Small intestine (tissue), 7 donors: ENCODE data around the gene WDFY2. TPM values are rescaled to one million over a fixed set of nuclear protein-coding genes. Genes with fewer than 3 reads are reported as not detected.
A peak's percentile ranks its signal among the peaks of the same experiment; 100 is the strongest.

Experiments used
- DNase-seq, 2 donors: peaks; one replicate each; pipeline versions ENCODE4 v3.0.0 to v3.0.0-alpha.2; 2013
- FAIRE-seq: peaks from 2 replicates; lab custom pipeline; 2012; peaks lifted over from hg19 to GRCh38; lab: Jason Lieb, UNC
- H3K27ac ChIP-seq, 3 donors: one replicate each; pipeline ENCODE4 v1.5.1; 2013; ENCODE audit warnings: low read length in 2 of 3, mild to moderate bottlenecking in 2 of 3, control low read depth in 1 of 3, inconsistent platforms in 1 of 3, low read depth in 1 of 3, moderate library complexity in 1 of 3
- H3K27me3 ChIP-seq, 3 donors: one replicate each; pipeline ENCODE4 v1.6.1; 2013; ENCODE audit warnings: low read length in 3 of 3, inconsistent platforms in 1 of 3; ENCODE audit not compliant: control insufficient read depth in 3 of 3, insufficient read depth in 3 of 3
- H3K36me3 ChIP-seq, 3 donors: one replicate each; pipeline ENCODE4 v1.6.1; 2013; ENCODE audit warnings: low read length in 3 of 3, inconsistent platforms in 1 of 3, low read depth in 1 of 3, mild to moderate bottlenecking in 1 of 3, moderate library complexity in 1 of 3; ENCODE audit not compliant: control insufficient read depth in 3 of 3, insufficient read depth in 2 of 3
- H3K4me1 ChIP-seq, 3 donors: one replicate each; pipeline ENCODE4 v1.6.1; 2013; ENCODE audit warnings: low read length in 2 of 3, inconsistent platforms in 1 of 3, low read depth in 1 of 3, mild to moderate bottlenecking in 1 of 3, moderate library complexity in 1 of 3; ENCODE audit not compliant: control insufficient read depth in 3 of 3, insufficient read depth in 2 of 3
- H3K4me3 ChIP-seq, 3 donors: one replicate each; pipeline ENCODE4 v1.5.1; 2013; ENCODE audit warnings: low read length in 3 of 3, control low read depth in 1 of 3, inconsistent platforms in 1 of 3, low read depth in 1 of 3, mild to moderate bottlenecking in 1 of 3, moderate library complexity in 1 of 3
- H3K9me3 ChIP-seq, 2 donors: one replicate each; pipeline ENCODE4 v1.6.1; 2013; ENCODE audit warnings: low read depth in 1 of 2, low read length in 1 of 2; ENCODE audit not compliant: control insufficient read depth in 2 of 2, insufficient read depth in 1 of 2
- WGBS, 3 donors: extraction: QIAGEN DNeasy Blood & Tissue Kit; methylation state at CpG; one replicate each; pipeline ENCODE4 v1.1.7; 2013; 5-methylcytosine and 5-hydroxymethylcytosine counted together
- polyA plus RNA-seq, 4 donors: library from polyadenylated mRNA; stranded (reverse) in 3 of 4; unstranded in 1 of 4; fragments of 200-250 nt in 3 of 4; fragments of 120-200 nt in 1 of 4; gene quantifications; one replicate each; pipeline versions ENCODE4 v1.2.1 to v1.2.3, GENCODE V29; 2013
- donor health status: healthy with polysubstance abuse.
- donor health status: control.
- donor health status: control.
- donor health status: Bipolar disorder and iron deficiency.
- donor health status: healthy.

The WDFY2 gene
- polyA plus RNA-seq, 4 donors: 0.81 to 5.4 (median 1.7) TPM

- Histone ChIP-seq H3K36me3 (peaks cover 0 to 10% (median 0%) of the 10 kb centered on the region in 3 donors), H3K4me3 (no peak overlapping the region), H3K27ac (no peak overlapping the region), H3K4me1 (no peaks in the 10 kb centered on the region), H3K27me3 (no peaks in the 10 kb centered on the region), H3K9me3 (peaks cover 2 to 9% of the 10 kb centered on the region in 2 donors)
- 97 to 98% (median 97%) methylated on average over 9 of the region's 9 CpGs for WGBS, 3 donors
- no peak for DNase-seq
- FAIRE-seq: no peak
These were observed 163.5 kb downstream of the WDFY2 start for GRCh38 chr13:51747438-51748434.

GRCh38 chr13:51756651-51757050 lies 172.4 kb downstream of the WDFY2 start:
- Histone ChIP-seq H3K36me3 (peaks cover 0 to 9% (median 2%) of the 10 kb centered on the region in 3 donors), H3K27ac (no peak overlapping the region), H3K27me3 (no peaks in the 10 kb centered on the region), H3K9me3 (no peaks in the 10 kb centered on the region), H3K4me1 (peaks cover 0 to 9% (median 2%) of the 10 kb centered on the region in 3 donors), H3K4me3 (no peak overlapping the region)
- no peak for FAIRE-seq
- DNase-seq: peak; percentile 17 to 74
- 50 to 74% (median 65%) methylated on average over 2 of the region's 2 CpGs for WGBS, 3 donors

- H3K36me3 ChIP-seq: peaks cover 0 to 9% (median 2%) of the 10 kb centered on the region in 3 donors
- no peak for FAIRE-seq
- no peak for DNase-seq
- H3K4me3 ChIP-seq: no peak overlapping the region
- 77 to 87% (median 78%) methylated on average over 6 of the region's 6 CpGs for WGBS, 3 donors
- H3K27me3 ChIP-seq: no peaks in the 10 kb centered on the region
- peaks cover 0 to 9% (median 2%) of the 10 kb centered on the region in 3 donors for H3K4me1 ChIP-seq
- no peaks in the 10 kb centered on the region for H3K9me3 ChIP-seq
- no peak overlapping the region for H3K27ac ChIP-seq
These were observed 174.4 kb downstream of the WDFY2 start for GRCh38 chr13:51758691-51759090.

GRCh38 chr13:51759240-51759639 lies 175.0 kb downstream of the WDFY2 start:
- Histone ChIP-seq H3K27me3 (no peaks in the 10 kb centered on the region), H3K4me1 (peaks cover 0 to 12% (median 3%) of the 10 kb centered on the region in 3 donors), H3K36me3 (peaks cover 0 to 9% (median 2%) of the 10 kb centered on the region in 3 donors), H3K27ac (no peak overlapping the region), H3K9me3 (no peaks in the 10 kb centered on the region), H3K4me3 (no peak overlapping the region)
- 87 to 97% (median 92%) methylated on average over 5 of the region's 5 CpGs for WGBS, 3 donors
- DNase-seq (no peak), FAIRE-seq (no peak)

GRCh38 chr13:51760592-51760991 lies 176.3 kb downstream of the WDFY2 start:
- Histone ChIP-seq H3K27ac (no peak overlapping the region), H3K4me1 (peaks cover 0 to 26% (median 3%) of the 10 kb centered on the region in 3 donors), H3K9me3 (no peaks in the 10 kb centered on the region), H3K4me3 (no peak overlapping the region), H3K36me3 (peaks cover 0 to 9% (median 2%) of the 10 kb centered on the region in 3 donors), H3K27me3 (no peaks in the 10 kb centered on the region)
- FAIRE-seq (no peak), DNase-seq (no peak)
- WGBS, 3 donors: 93 to 95% (median 94%) methylated on average over 12 of the region's 12 CpGs

GRCh38 chr13:51761643-51762350 lies 177.5 kb downstream of the WDFY2 start:
- FAIRE-seq: no peak
- Histone ChIP-seq H3K9me3 (no peaks in the 10 kb centered on the region), H3K27ac (no peak overlapping the region), H3K4me1 (peaks cover 0 to 19% (median 2%) of the 10 kb centered on the region in 3 donors), H3K4me3 (no peak overlapping the region), H3K36me3 (peaks cover 0 to 14% (median 2%) of the 10 kb centered on the region in 3 donors), H3K27me3 (no peaks in the 10 kb centered on the region)
- WGBS, 3 donors: 95% methylated on average over 16 of the region's 16 CpGs
- no peak for DNase-seq

GRCh38 chr13:51763486-51763885 lies 179.2 kb downstream of the WDFY2 start:
- no peak overlapping the region for H3K27ac ChIP-seq
- DNase-seq: no peak
- no peak overlapping the region for H3K4me3 ChIP-seq
- peaks cover 2 to 28% (median 2%) of the 10 kb centered on the region in 3 donors for H3K36me3 ChIP-seq
- WGBS, 3 donors: 78 to 84% (median 80%) methylated on average over 2 of the region's 2 CpGs
- H3K27me3 ChIP-seq: no peaks in the 10 kb centered on the region
- H3K9me3 ChIP-seq: no peaks in the 10 kb centered on the region
- FAIRE-seq: no peak
- peaks cover 0 to 17% (median 2%) of the 10 kb centered on the region in 3 donors for H3K4me1 ChIP-seq
